Mesenchymal stem cell (in vitro differentiated cells and primary cell): ENCODE measurements around the gene F8.

Experiments used
- DNase-seq: peaks from one replicate; pipeline ENCODE4 v3.0.0-alpha.2; 2013
- H2AFZ ChIP-seq: one replicate; pipeline ENCODE4 v1.6.1; 2013; ENCODE audit warnings: low read depth, mild to moderate bottlenecking, control low read depth, inconsistent platforms, low read length, moderate library complexity
- H2AK5ac ChIP-seq: 2 replicates; pipeline ENCODE4 v1.6.1; 2013; ENCODE audit warnings: low read length, moderate library complexity, mild to moderate bottlenecking, inconsistent platforms; ENCODE audit not compliant: severe bottlenecking
- H2BK120ac ChIP-seq: one replicate; pipeline ENCODE4 v1.6.1; 2013; ENCODE audit warnings: low read depth, mild to moderate bottlenecking, inconsistent platforms, low read length, moderate library complexity
- H2BK12ac ChIP-seq, 2 experiments: one replicate each; pipeline ENCODE4 v1.6.1; 2013; ENCODE audit warnings: inconsistent platforms in 2 of 2, low read length in 2 of 2, mild to moderate bottlenecking in 2 of 2, moderate library complexity in 2 of 2, control low read depth in 1 of 2
- H2BK15ac ChIP-seq: one replicate; pipeline ENCODE4 v1.6.1; 2013; ENCODE audit warnings: mild to moderate bottlenecking, low read depth, inconsistent platforms; ENCODE audit not compliant: poor library complexity, severe bottlenecking
- H2BK5ac ChIP-seq: 2 replicates; pipeline ENCODE4 v1.6.1; 2013; ENCODE audit warnings: low read depth, mild to moderate bottlenecking, low read length, control low read depth, inconsistent platforms; ENCODE audit not compliant: poor library complexity, severe bottlenecking
- H3K14ac ChIP-seq, 2 experiments: one replicate each; pipeline ENCODE4 v1.6.1; 2013; ENCODE audit warnings: inconsistent platforms in 2 of 2, low read length in 2 of 2, control low read depth in 1 of 2, mild to moderate bottlenecking in 1 of 2, moderate library complexity in 1 of 2
- H3K18ac ChIP-seq, 2 experiments: one replicate each; pipeline ENCODE4 v1.6.1; 2013; ENCODE audit warnings: inconsistent platforms in 2 of 2, low read length in 2 of 2, control low read depth in 1 of 2, low read depth in 1 of 2, mild to moderate bottlenecking in 1 of 2
- H3K23ac ChIP-seq, 2 experiments: one replicate each; pipeline ENCODE4 v1.6.1; 2013; ENCODE audit warnings: inconsistent platforms in 2 of 2, low read length in 2 of 2, mild to moderate bottlenecking in 2 of 2, moderate library complexity in 2 of 2, control low read depth in 1 of 2
- H3K27ac ChIP-seq: 2 replicates; pipeline ENCODE4 v1.5.1; 2013; ENCODE audit warnings: mild to moderate bottlenecking, moderate library complexity, low read length, control low read depth, inconsistent platforms; ENCODE audit not compliant: poor library complexity, severe bottlenecking
- H3K27me3 ChIP-seq, 2 experiments: 2 replicates each; pipeline versions ENCODE4 v1.6.1 to v1.7.0; 2013; ENCODE audit warnings: low read length in 2 of 2, mild to moderate bottlenecking in 2 of 2, moderate library complexity in 2 of 2, control low read depth in 1 of 2, inconsistent platforms in 1 of 2; ENCODE audit not compliant: control insufficient read depth in 1 of 2, insufficient read depth in 1 of 2
- H3K36me3 ChIP-seq, 2 experiments: 2 replicates each; pipeline versions ENCODE4 v1.6.1 to v1.7.0; 2013; ENCODE audit warnings: low read length in 2 of 2, control low read depth in 1 of 2, inconsistent platforms in 1 of 2, low read depth in 1 of 2, mild to moderate bottlenecking in 1 of 2; ENCODE audit not compliant: insufficient read depth in 2 of 2, control insufficient read depth in 1 of 2
- H3K4ac ChIP-seq, 2 experiments: one replicate each; pipeline ENCODE4 v1.6.1; 2013; ENCODE audit warnings: inconsistent platforms in 2 of 2, low read length in 2 of 2, mild to moderate bottlenecking in 2 of 2, moderate library complexity in 2 of 2, control low read depth in 1 of 2, low read depth in 1 of 2
- H3K4me1 ChIP-seq: 2 replicates; pipeline ENCODE4 v1.6.1; 2013; ENCODE audit warnings: low read depth, low read length, control low read depth; ENCODE audit not compliant: control insufficient read depth, insufficient read depth
- H3K4me2 ChIP-seq: 2 replicates; pipeline ENCODE4 v1.6.1; 2013; ENCODE audit warnings: low read length, mild to moderate bottlenecking, inconsistent platforms; ENCODE audit not compliant: poor library complexity, severe bottlenecking
- H3K4me3 ChIP-seq, 2 experiments: 2 replicates each; pipeline versions ENCODE4 v1.5.1 to v1.7.0; 2013; ENCODE audit warnings: low read length in 2 of 2, mild to moderate bottlenecking in 2 of 2, control low read depth in 1 of 2, low read depth in 1 of 2; ENCODE audit not compliant: insufficient read depth in 1 of 2
- H3K79me1 ChIP-seq: replicated peaks from 2 replicates; pipeline ENCODE4 v1.6.1; 2013; ENCODE audit warnings: mild to moderate bottlenecking, control low read depth, low read length, inconsistent platforms; ENCODE audit not compliant: poor library complexity, severe bottlenecking
- H3K9ac ChIP-seq: 2 replicates; pipeline ENCODE4 v1.7.0; 2013; ENCODE audit warnings: mild to moderate bottlenecking, low read length, moderate library complexity
- H3K9me3 ChIP-seq: 2 replicates; pipeline ENCODE4 v1.7.0; 2013; ENCODE audit warnings: mild to moderate bottlenecking, low read length; ENCODE audit not compliant: control insufficient read depth
- H4K8ac ChIP-seq: one replicate; pipeline ENCODE4 v1.6.1; 2013; ENCODE audit warnings: inconsistent platforms, mild to moderate bottlenecking, low read length, moderate library complexity
- H4K91ac ChIP-seq: one replicate; pipeline ENCODE4 v1.6.1; 2013; ENCODE audit warnings: mild to moderate bottlenecking, low read length, inconsistent platforms
- WGBS: methylation state at CpG from one replicate; pipeline ENCODE4 v1.1.7; 2013; ENCODE audit warnings: mixed read lengths; 5-methylcytosine and 5-hydroxymethylcytosine counted together

The F8 gene

GRCh38 chrX:155001873-155002272 is 20.6 kb downstream of the F8 start:
- 100% methylated on average over 3 of the region's 4 CpGs for WGBS

GRCh38 chrX:155000841-155001240 is 21.7 kb downstream of the F8 start:
- no peak overlapping the region for H2AFZ ChIP-seq
- no peak overlapping the region for H3K23ac ChIP-seq
- H2BK12ac ChIP-seq = no peak overlapping the region
- no peak overlapping the region for H3K18ac ChIP-seq
- no peaks in the 10 kb centered on the region for H3K9me3 ChIP-seq
- H3K14ac ChIP-seq = no peak overlapping the region
- no peak overlapping the region for H3K4me2 ChIP-seq
- WGBS = no CpG with 5 or more reads among the region's 1 CpG
- no peaks in the 10 kb centered on the region for H3K4me1 ChIP-seq
- no peak overlapping the region for H2AK5ac ChIP-seq
- H4K8ac ChIP-seq = no peak overlapping the region
- no peaks in the 10 kb centered on the region for H3K27me3 ChIP-seq
- H2BK5ac ChIP-seq = no peak overlapping the region
- H3K4ac ChIP-seq = no peak overlapping the region
- no peak overlapping the region for H3K9ac ChIP-seq
- H3K79me1 ChIP-seq = no peaks in the 10 kb centered on the region
- no peak overlapping the region for H2BK15ac ChIP-seq
- no peak overlapping the region for H4K91ac ChIP-seq
- no peak overlapping the region for H2BK120ac ChIP-seq
- no peaks in the 10 kb centered on the region for H3K36me3 ChIP-seq
- no peak for DNase-seq
- H3K4me3 ChIP-seq = no peak overlapping the region
- no peak overlapping the region for H3K27ac ChIP-seq

More at GRCh38 chrX:155001873-155002272, 20.6 kb downstream of the F8 start:
- Histone ChIP-seq H3K4ac (no peak overlapping the region), H3K4me3 (no peak overlapping the region), H3K27ac (no peak overlapping the region), H3K79me1 (no peaks in the 10 kb centered on the region), H3K27me3 (no peaks in the 10 kb centered on the region), H3K18ac (no peak overlapping the region), H2AK5ac (no peak overlapping the region), H3K23ac (no peak overlapping the region), H2BK5ac (no peak overlapping the region), H3K9me3 (no peaks in the 10 kb centered on the region), H4K8ac (no peak overlapping the region), H2BK12ac (no peak overlapping the region), H3K9ac (no peak overlapping the region), H2BK120ac (no peak overlapping the region), H3K4me2 (no peak overlapping the region), H3K36me3 (no peaks in the 10 kb centered on the region), H3K4me1 (no peaks in the 10 kb centered on the region), H3K14ac (no peak overlapping the region), H4K91ac (no peak overlapping the region), H2AFZ (no peak overlapping the region), H2BK15ac (no peak overlapping the region)
- DNase-seq = no peak

GRCh38 chrX:154998204-154998880 is 24.2 kb downstream of the F8 start:
- no peak overlapping the region for H3K23ac ChIP-seq
- no peak overlapping the region for H3K27ac ChIP-seq
- H2AFZ ChIP-seq = no peak overlapping the region
- no CpG with 5 or more reads among the region's 1 CpG for WGBS
- no peak overlapping the region for H2BK120ac ChIP-seq
- H2BK12ac ChIP-seq = no peak overlapping the region
- no peak overlapping the region for H2BK15ac ChIP-seq
- H3K4me1 ChIP-seq = no peaks in the 10 kb centered on the region
- H3K14ac ChIP-seq = no peak overlapping the region
- H4K91ac ChIP-seq = no peak overlapping the region
- no peak overlapping the region for H3K4ac ChIP-seq
- no peak overlapping the region for H3K4me2 ChIP-seq
- H2AK5ac ChIP-seq = no peak overlapping the region
- H3K36me3 ChIP-seq = no peaks in the 10 kb centered on the region
- H4K8ac ChIP-seq = no peak overlapping the region
- no peak for DNase-seq
- H2BK5ac ChIP-seq = no peak overlapping the region
- no peaks in the 10 kb centered on the region for H3K27me3 ChIP-seq
- no peak overlapping the region for H3K9ac ChIP-seq
- no peak overlapping the region for H3K4me3 ChIP-seq
- no peaks in the 10 kb centered on the region for H3K79me1 ChIP-seq
- H3K18ac ChIP-seq = no peak overlapping the region
- no peaks in the 10 kb centered on the region for H3K9me3 ChIP-seq

DNA sequence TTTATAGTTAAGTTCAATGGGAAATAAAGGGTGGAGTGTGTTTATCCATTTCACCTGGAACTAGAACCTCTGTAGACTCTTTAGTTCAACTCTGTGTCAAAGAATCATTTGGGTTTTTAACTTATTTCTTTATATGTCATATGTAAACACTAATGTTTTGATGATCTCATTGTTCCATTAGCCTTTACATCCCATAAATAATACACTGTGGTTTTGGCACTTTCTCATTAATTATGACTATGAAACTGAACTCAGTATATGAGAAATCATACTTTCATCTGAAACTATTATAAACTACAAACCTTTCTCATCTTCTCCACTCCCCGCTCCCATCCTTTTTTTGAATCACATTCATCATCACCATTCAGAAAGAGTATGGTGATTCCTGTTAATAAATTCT is 31.0 kb downstream of the F8 start:
- H3K4me2 ChIP-seq = no peak overlapping the region
- no peak overlapping the region for H3K4ac ChIP-seq
- no peak overlapping the region for H2BK5ac ChIP-seq
- H4K91ac ChIP-seq = no peak overlapping the region
- H3K4me3 ChIP-seq = no peak overlapping the region
- no peak overlapping the region for H2AK5ac ChIP-seq
- no peaks in the 10 kb centered on the region for H3K27me3 ChIP-seq
- no peak for DNase-seq
- no peak overlapping the region for H2BK120ac ChIP-seq
- H3K9ac ChIP-seq = no peak overlapping the region
- no peak overlapping the region for H2BK12ac ChIP-seq
- H3K18ac ChIP-seq = no peak overlapping the region
- H3K36me3 ChIP-seq = no peaks in the 10 kb centered on the region
- H3K9me3 ChIP-seq = peaks cover 8% of the 10 kb centered on the region
- no peaks in the 10 kb centered on the region for H3K79me1 ChIP-seq
- H3K23ac ChIP-seq = no peak overlapping the region
- H3K4me1 ChIP-seq = no peaks in the 10 kb centered on the region
- H3K27ac ChIP-seq = no peak overlapping the region
- H2AFZ ChIP-seq = no peak overlapping the region
- H2BK15ac ChIP-seq = no peak overlapping the region
- no peak overlapping the region for H3K14ac ChIP-seq
- no CpG with 5 or more reads among the region's 1 CpG for WGBS
- no peak overlapping the region for H4K8ac ChIP-seq
